Measurements from ENCODE around the gene LARGE2. TPM values are rescaled to one million over a fixed set of nuclear protein-coding genes. Genes with fewer than 3 reads are reported as not detected.

Gene LARGE2
- total RNA-seq, 1 donor from 2014 or later: not detected

DNA sequence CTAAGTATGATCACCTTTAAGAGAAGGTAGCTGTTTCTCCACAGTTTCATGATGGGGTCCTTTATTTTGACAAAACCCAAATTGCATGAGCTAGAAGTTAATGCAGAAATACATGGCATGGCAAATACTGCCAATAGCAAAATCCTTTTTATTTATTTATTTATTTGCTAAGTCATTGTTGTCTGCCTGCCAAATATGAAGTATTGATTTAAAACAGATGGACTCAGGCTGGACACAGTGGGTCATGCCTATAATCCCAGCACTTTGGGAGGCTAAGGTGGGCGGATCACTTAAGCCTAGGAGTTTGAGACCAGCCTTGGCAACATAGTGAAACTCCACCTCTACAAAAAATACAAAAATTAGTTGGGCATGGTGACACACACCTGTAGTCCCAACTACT lies 52.4 kb downstream of the LARGE2 start:
- Histone ChIP-seq H3K9ac (ENCODE audit: low read depth in 1 of 3, low read length in 3 of 3) (no peak overlapping the region), H3K4me1 (ENCODE audit: control insufficient read depth in 3 of 3, insufficient read depth in 3 of 3, low read length in 3 of 3) (peaks cover 3 to 5% (median 3%) of the 10 kb centered on the region in 3 donors), H3K27ac (ENCODE audit: low read depth, low read length) (no peak overlapping the region), H3K9me3 (ENCODE audit: control insufficient read depth in 3 of 3, low read length in 3 of 3) (no peaks in the 10 kb centered on the region), H3K27me3 (ENCODE audit: control insufficient read depth in 3 of 3, insufficient read depth in 3 of 3, low read length in 3 of 3) (no peaks in the 10 kb centered on the region), H3K36me3 (ENCODE audit: control insufficient read depth in 3 of 3, insufficient read depth in 3 of 3, low read length in 3 of 3) (peaks cover 10 to 25% (median 20%) of the 10 kb centered on the region in 3 donors), H3K4me3 (ENCODE audit: low read length in 3 of 3) (no peak overlapping the region)

Other genes starting within 250 kb of the LARGE2 start
- 2.6 TPM for gene SLC35C1, start 117.5 kb upstream of the LARGE2 start, total RNA-seq
- gene CRY2, start 75.2 kb upstream of the LARGE2 start, total RNA-seq: 37.6 TPM
- 18.8 TPM for gene MAPK8IP1, start 37.0 kb upstream of the LARGE2 start, total RNA-seq
- 1.6 TPM for gene FREY1, start 15.4 kb upstream of the LARGE2 start, total RNA-seq
- gene PEX16, start 4.8 kb upstream of the LARGE2 start, total RNA-seq: 20.4 TPM
- gene PHF21A, start 198.8 kb downstream of the LARGE2 start, total RNA-seq: 16.2 TPM

Data from skeletal muscle tissue (tissue), 4 donors.